Lower lobe of right lung (tissue), 2 donors: Measurements from ENCODE around the gene TLR9. TPM values are rescaled to one million over a fixed set of nuclear protein-coding genes. Genes with fewer than 3 reads are reported as not detected.

Experiments used
- ATAC-seq, 2 donors: fragments of 200-7000 bp; cut with Tn5 transposase; one replicate each; pipeline ENCODE4 v1.9.1; 2020 to 2022; ENCODE audit warnings: mild to moderate bottlenecking in 2 of 2, moderate library complexity in 2 of 2
- DNase-seq: peaks from one replicate; pipeline ENCODE4 v3.0.0-alpha.2; 2020
- H3K27ac ChIP-seq: fragments of 200-600 bp; one replicate; pipeline ENCODE4 v1.8.0; 2022
- H3K27me3 ChIP-seq: fragments of 200-600 bp; one replicate; pipeline ENCODE4 v1.8.0; 2022; ENCODE audit warnings: low read depth
- H3K36me3 ChIP-seq: fragments of 200-600 bp; one replicate; pipeline ENCODE4 v1.8.0; 2022; ENCODE audit warnings: mild to moderate bottlenecking
- H3K4me1 ChIP-seq: fragments of 200-600 bp; one replicate; pipeline ENCODE4 v1.8.0; 2022
- H3K4me3 ChIP-seq: fragments of 200-600 bp; one replicate; pipeline ENCODE4 v1.8.0; 2022; ENCODE audit warnings: mild to moderate bottlenecking
- H3K9me3 ChIP-seq: fragments of 200-600 bp; one replicate; pipeline ENCODE4 v1.8.0; 2022
- CTCF ChIP-seq: fragments of 200-600 bp; IDR thresholded peaks from one replicate; pipeline ENCODE4 v1.8.0; 2022; ENCODE audit warnings: antibody characterized with exemption, mild to moderate bottlenecking
- intact Hi-C: fragments of 100-400 bp; cut with DNase I; formaldehyde crosslinking; loops from one replicate; pipeline ENCODE4 v1.11.0; 2022
- total RNA-seq: library from RNA; stranded (reverse); fragmentation: NEBNext Ultra II Directional; extraction: Animal tissue kit (Norgen Biotek cat#: 25700); gene quantifications from one replicate; pipeline ENCODE4 v1.2.1, GENCODE V29; 2021
- donor health status: DM: no; HTN: yes; CAD: no; lungs with severe emphysema.

Gene TLR9
- total RNA-seq, 1 donor from 2014 or later = 1.0 TPM

- H3K4me1 ChIP-seq = peaks cover 49% of the 10 kb centered on the region
- intact Hi-C loops = no loop called here
- H3K36me3 ChIP-seq = peaks cover 62% of the 10 kb centered on the region
- ATAC-seq = no peak
- no peaks in the 10 kb centered on the region for H3K9me3 ChIP-seq
- DNase-seq = no peak
- H3K27me3 ChIP-seq = no peaks in the 10 kb centered on the region
- no peak overlapping the region for H3K4me3 ChIP-seq
- H3K27ac ChIP-seq = no peak overlapping the region
- no peak for TF ChIP-seq CTCF
Measured at GRCh38 chr3:52249683-52250082, 24.2 kb upstream of the TLR9 start.

GRCh38 chr3:52248816-52249547, 23.5 kb upstream of the TLR9 start:
- no peak for TF ChIP-seq CTCF
- Histone ChIP-seq H3K27ac (no peak overlapping the region), H3K27me3 (no peaks in the 10 kb centered on the region), H3K4me1 (peaks cover 49% of the 10 kb centered on the region), H3K36me3 (peaks cover 55% of the 10 kb centered on the region), H3K4me3 (no peak overlapping the region), H3K9me3 (no peaks in the 10 kb centered on the region)
- ATAC-seq (no peak), DNase-seq (no peak)
- intact Hi-C loops = no loop called here

- intact Hi-C loops = no loop called here
- no peak overlapping the region for H3K27ac ChIP-seq
- no peak for ATAC-seq
- H3K9me3 ChIP-seq = no peaks in the 10 kb centered on the region
- TF ChIP-seq CTCF = no peak
- peaks cover 46% of the 10 kb centered on the region for H3K36me3 ChIP-seq
- no peaks in the 10 kb centered on the region for H3K27me3 ChIP-seq
- no peak overlapping the region for H3K4me3 ChIP-seq
- peaks cover 46% of the 10 kb centered on the region for H3K4me1 ChIP-seq
- no peak for DNase-seq
Measured at GRCh38 chr3:52248165-52248541, 22.7 kb upstream of the TLR9 start.

- intact Hi-C loops = no loop called here
- Histone ChIP-seq H3K36me3 (peaks cover 44% of the 10 kb centered on the region), H3K4me3 (peak overlapping the region; percentile 71), H3K27me3 (no peaks in the 10 kb centered on the region), H3K9me3 (no peaks in the 10 kb centered on the region), H3K4me1 (peaks cover 41% of the 10 kb centered on the region), H3K27ac (peak overlapping the region; percentile 92)
- DNase-seq (no peak), ATAC-seq (no peak)
- TF ChIP-seq CTCF = no peak
Measured at GRCh38 chr3:52247409-52248164, 22.1 kb upstream of the TLR9 start.

- ATAC-seq = peak; percentile 28 to 31
- Histone ChIP-seq H3K9me3 (no peaks in the 10 kb centered on the region), H3K36me3 (peaks cover 40% of the 10 kb centered on the region), H3K4me1 (peaks cover 40% of the 10 kb centered on the region), H3K27ac (peak overlapping the region; percentile 92), H3K4me3 (peak overlapping the region; percentile 71), H3K27me3 (no peaks in the 10 kb centered on the region)
- peak; percentile 67 for DNase-seq
- no peak for TF ChIP-seq CTCF
- intact Hi-C loops = no loop called here
Measured at GRCh38 chr3:52246728-52247408, 21.4 kb upstream of the TLR9 start.
